DOHH2 (cell line): Measurements from ENCODE around the gene NHSL2.

Experiments used
- H3F3A ChIP-seq: fragments of 200-600 bp; sonication (generic), shearing (Covaris generic); 2 replicates; pipeline ENCODE4 v1.6.0; 2016; ENCODE audit warnings: antibody characterized with exemption, mild to moderate bottlenecking; ENCODE audit not compliant: control insufficient read depth, insufficient read depth
- H3K27ac ChIP-seq: fragments of 200-600 bp; sonication (generic); 2 replicates; pipeline ENCODE4 v1.5.1; 2014; ENCODE audit warnings: low read depth, mild to moderate bottlenecking, low read length, moderate library complexity
- H3K27me3 ChIP-seq: fragments of 200-600 bp; sonication (generic); 2 replicates; pipeline ENCODE4 v1.6.1; 2014; ENCODE audit warnings: mild to moderate bottlenecking, low read length, mixed read lengths; ENCODE audit not compliant: control insufficient read depth
- H3K36me3 ChIP-seq: fragments of 200-600 bp; sonication (generic); 2 replicates; pipeline ENCODE4 v1.6.1; 2014; ENCODE audit warnings: mild to moderate bottlenecking, low read length, moderate library complexity, mixed read lengths; ENCODE audit not compliant: control insufficient read depth
- H3K4me1 ChIP-seq: fragments of 200-600 bp; sonication (generic); 2 replicates; pipeline ENCODE4 v1.6.1; 2014; ENCODE audit warnings: mild to moderate bottlenecking, low read length, mixed read lengths; ENCODE audit not compliant: control insufficient read depth
- H3K4me2 ChIP-seq: fragments of 200-600 bp; sonication (generic); 2 replicates; pipeline ENCODE4 v1.6.0; 2014; ENCODE audit warnings: mild to moderate bottlenecking, low read length, moderate library complexity
- H3K4me3 ChIP-seq: fragments of 200-600 bp; sonication (generic); 2 replicates; pipeline ENCODE4 v1.5.1; 2014; ENCODE audit warnings: mild to moderate bottlenecking, low read length, mixed read lengths
- H3K79me2 ChIP-seq: fragments of 200-600 bp; sonication (generic); 2 replicates; pipeline ENCODE4 v1.6.1; 2014; ENCODE audit warnings: mild to moderate bottlenecking, low read length, mixed read lengths; ENCODE audit not compliant: control insufficient read depth
- H3K9me2 ChIP-seq: fragments of 200-600 bp; sonication (generic); replicated peaks from 2 replicates; pipeline ENCODE4 v1.6.1; 2014; ENCODE audit warnings: mild to moderate bottlenecking, low read length, mixed read lengths; ENCODE audit not compliant: control insufficient read depth
- H3K9me3 ChIP-seq: fragments of 200-600 bp; sonication (generic); 2 replicates; pipeline ENCODE4 v1.6.1; 2014; ENCODE audit warnings: antibody characterized with exemption, low read length, mixed read lengths; ENCODE audit not compliant: control insufficient read depth, insufficient read depth
- H4K20me1 ChIP-seq: fragments of 200-600 bp; sonication (generic); 2 replicates; pipeline ENCODE4 v1.6.0; 2014; ENCODE audit warnings: low read depth, mild to moderate bottlenecking, antibody characterized with exemption, low read length, moderate library complexity; ENCODE audit not compliant: control insufficient read depth, insufficient read depth
- CTCF ChIP-seq: fragments of 200-600 bp; sonication (generic); IDR thresholded peaks from one replicate; pipeline ENCODE4 v1.5.1; 2014; ENCODE audit warnings: antibody characterized with exemption, mild to moderate bottlenecking, low read depth, low read length; ENCODE audit not compliant: poor library complexity, severe bottlenecking
- EZH2phosphoT487 ChIP-seq: fragments of 200-600 bp; sonication (generic); IDR thresholded peaks from 2 replicates; pipeline ENCODE4 v1.6.1; 2017; ENCODE audit warnings: borderline replicate concordance, mild to moderate bottlenecking, antibody characterized with exemption, low read length, moderate library complexity, mixed read lengths

Gene NHSL2

DNA sequence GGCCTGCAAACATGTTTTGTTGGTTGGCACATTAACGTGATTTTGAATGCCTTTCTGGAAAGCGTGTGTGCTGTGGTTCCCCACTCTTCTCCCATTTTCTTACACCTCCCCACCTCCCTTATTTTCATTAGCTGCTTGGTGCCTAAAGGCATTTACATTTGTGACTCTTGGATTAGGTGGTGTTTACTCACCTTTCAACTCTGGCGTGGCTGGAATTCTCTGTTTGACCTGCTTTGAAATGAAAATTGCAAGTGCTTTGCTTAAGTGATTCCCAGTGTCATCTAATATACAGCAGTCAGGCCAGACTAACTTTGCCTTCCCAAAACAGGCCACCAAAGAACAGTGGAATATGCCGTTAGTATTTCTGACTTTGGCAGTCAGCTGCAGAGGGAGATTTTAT, 80.5 kb downstream of the NHSL2 start:
- H3K4me1 ChIP-seq, result no peaks in the 10 kb centered on the region
- no peak for TF ChIP-seq EZH2phosphoT487
- TF ChIP-seq CTCF, result no peak
- no peak overlapping the region for H3K27ac ChIP-seq
- no peaks in the 10 kb centered on the region for H3K79me2 ChIP-seq
- H4K20me1 ChIP-seq, result no peaks in the 10 kb centered on the region
- no peak overlapping the region for H3K4me2 ChIP-seq
- H3K36me3 ChIP-seq, result no peaks in the 10 kb centered on the region
- no peak overlapping the region for H3K4me3 ChIP-seq
- no peaks in the 10 kb centered on the region for H3K27me3 ChIP-seq
- H3F3A ChIP-seq, result no peaks in the 10 kb centered on the region
- no peaks in the 10 kb centered on the region for H3K9me3 ChIP-seq
- H3K9me2 ChIP-seq, result no peaks in the 10 kb centered on the region

DNA sequence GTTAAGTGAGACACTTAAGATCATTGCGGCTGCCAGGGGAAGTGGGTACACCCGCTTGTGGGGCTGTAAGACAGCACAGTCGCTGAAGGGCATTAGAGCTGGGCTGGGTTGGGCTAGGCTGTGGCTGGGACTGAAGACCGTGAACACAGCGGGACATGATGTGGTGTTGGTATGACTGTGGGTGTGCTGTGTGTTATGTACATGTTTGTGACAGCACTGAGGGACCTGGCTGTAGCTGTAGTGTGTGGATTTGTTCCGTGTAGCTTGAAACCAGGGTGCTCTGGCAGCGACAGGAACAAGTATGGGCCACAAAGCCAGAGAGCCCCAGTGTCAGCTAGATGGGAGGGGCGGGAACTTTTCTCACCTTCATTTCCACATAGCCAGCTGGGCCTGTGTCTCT, 82.1 kb downstream of the NHSL2 start:
- TF ChIP-seq CTCF (no peak), EZH2phosphoT487 (no peak)
- Histone ChIP-seq H3K4me3 (no peak overlapping the region), H3K36me3 (no peaks in the 10 kb centered on the region), H3F3A (no peaks in the 10 kb centered on the region), H3K79me2 (no peaks in the 10 kb centered on the region), H3K4me1 (no peaks in the 10 kb centered on the region), H3K4me2 (no peak overlapping the region), H4K20me1 (no peaks in the 10 kb centered on the region), H3K27ac (no peak overlapping the region), H3K9me2 (no peaks in the 10 kb centered on the region), H3K27me3 (no peaks in the 10 kb centered on the region), H3K9me3 (no peaks in the 10 kb centered on the region)

DNA sequence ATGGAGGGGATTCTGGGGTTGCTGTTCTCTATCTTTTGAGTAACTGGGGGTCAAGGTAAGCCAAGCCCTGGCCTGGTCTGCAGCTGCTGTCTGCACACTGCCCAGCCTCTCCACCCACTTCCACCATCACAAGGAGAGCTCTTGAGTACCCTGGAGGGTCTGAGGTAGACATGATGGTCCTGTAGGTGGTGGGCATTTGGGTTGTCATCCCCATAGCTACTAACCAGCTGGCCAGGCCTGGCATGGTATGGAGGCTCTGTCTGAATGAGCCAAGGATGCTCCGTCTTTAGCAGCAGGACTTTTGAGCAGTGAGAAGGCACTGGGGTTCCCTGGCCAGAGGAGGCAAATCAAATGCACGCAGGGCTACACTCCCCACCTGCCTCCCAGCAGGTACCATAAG, 82.7 kb downstream of the NHSL2 start:
- Histone ChIP-seq H3F3A (no peaks in the 10 kb centered on the region), H3K9me3 (no peaks in the 10 kb centered on the region), H3K79me2 (no peaks in the 10 kb centered on the region), H3K36me3 (no peaks in the 10 kb centered on the region), H3K4me3 (no peak overlapping the region), H3K4me2 (no peak overlapping the region), H3K27me3 (no peaks in the 10 kb centered on the region), H3K4me1 (no peaks in the 10 kb centered on the region), H4K20me1 (no peaks in the 10 kb centered on the region), H3K27ac (no peak overlapping the region), H3K9me2 (no peaks in the 10 kb centered on the region)
- TF ChIP-seq EZH2phosphoT487, result no peak

GRCh38 chrX:71994601-71995000, 84.0 kb downstream of the NHSL2 start:
- no peaks in the 10 kb centered on the region for H3K36me3 ChIP-seq
- H4K20me1 ChIP-seq, result no peaks in the 10 kb centered on the region
- no peaks in the 10 kb centered on the region for H3K9me3 ChIP-seq
- no peak overlapping the region for H3K27ac ChIP-seq
- no peaks in the 10 kb centered on the region for H3K27me3 ChIP-seq
- H3K79me2 ChIP-seq, result no peaks in the 10 kb centered on the region
- H3K9me2 ChIP-seq, result no peaks in the 10 kb centered on the region
- no peaks in the 10 kb centered on the region for H3K4me1 ChIP-seq
- TF ChIP-seq EZH2phosphoT487 (no peak), CTCF (no peak)
- no peak overlapping the region for H3K4me3 ChIP-seq
- H3K4me2 ChIP-seq, result no peak overlapping the region
- no peaks in the 10 kb centered on the region for H3F3A ChIP-seq
